HL-60 (cell line): ENCODE results near the gene TMED8.

Experiments used
- POLR2AphosphoS5 ChIP-seq: IDR thresholded peaks from 2 replicates; pipeline ENCODE4 v1.6.1; 2012; ENCODE audit warnings: low read depth
- TF ChIP-seq, protein P1 (sequence below): IDR thresholded peaks from one replicate; pipeline ENCODE4 v1.5.1; 2011; ENCODE audit warnings: low read length, control low read depth, inconsistent platforms; ENCODE audit not compliant: insufficient read depth

DNA sequence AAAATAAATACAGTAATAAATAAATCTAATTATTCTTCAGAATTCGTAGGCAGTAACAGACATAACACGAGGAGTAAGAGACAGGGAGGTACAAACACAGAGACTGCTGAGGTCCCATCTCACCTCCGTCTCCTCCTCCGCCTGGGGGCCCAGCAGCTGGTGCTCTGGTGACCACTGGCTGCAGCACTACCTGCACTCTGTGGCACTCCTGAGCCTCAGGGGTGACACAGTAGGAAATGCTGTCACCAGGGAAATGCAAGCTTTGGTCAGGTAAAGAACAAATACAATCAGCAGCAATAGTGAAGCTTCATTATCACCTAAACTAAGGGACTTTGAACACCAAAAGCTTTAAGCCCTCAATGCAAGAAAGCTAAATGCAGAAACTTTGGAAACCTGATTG is 36.5 kb downstream of the TMED8 start:
- TF ChIP-seq, protein P1, sequence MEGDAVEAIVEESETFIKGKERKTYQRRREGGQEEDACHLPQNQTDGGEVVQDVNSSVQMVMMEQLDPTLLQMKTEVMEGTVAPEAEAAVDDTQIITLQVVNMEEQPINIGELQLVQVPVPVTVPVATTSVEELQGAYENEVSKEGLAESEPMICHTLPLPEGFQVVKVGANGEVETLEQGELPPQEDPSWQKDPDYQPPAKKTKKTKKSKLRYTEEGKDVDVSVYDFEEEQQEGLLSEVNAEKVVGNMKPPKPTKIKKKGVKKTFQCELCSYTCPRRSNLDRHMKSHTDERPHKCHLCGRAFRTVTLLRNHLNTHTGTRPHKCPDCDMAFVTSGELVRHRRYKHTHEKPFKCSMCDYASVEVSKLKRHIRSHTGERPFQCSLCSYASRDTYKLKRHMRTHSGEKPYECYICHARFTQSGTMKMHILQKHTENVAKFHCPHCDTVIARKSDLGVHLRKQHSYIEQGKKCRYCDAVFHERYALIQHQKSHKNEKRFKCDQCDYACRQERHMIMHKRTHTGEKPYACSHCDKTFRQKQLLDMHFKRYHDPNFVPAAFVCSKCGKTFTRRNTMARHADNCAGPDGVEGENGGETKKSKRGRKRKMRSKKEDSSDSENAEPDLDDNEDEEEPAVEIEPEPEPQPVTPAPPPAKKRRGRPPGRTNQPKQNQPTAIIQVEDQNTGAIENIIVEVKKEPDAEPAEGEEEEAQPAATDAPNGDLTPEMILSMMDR, result no peak
- TF ChIP-seq POLR2AphosphoS5, result no peak
